Activated naive CD8-positive, alpha-beta T cell treated with anti-CD3 and anti-CD28 coated beads, Interleukin-2, amount 10 ng/mL, durations not matched to agents 7 days and 5 days (primary cell): ENCODE data around the gene F11R. TPM values are rescaled to one million over a fixed set of nuclear protein-coding genes. Genes with fewer than 3 reads are reported as not detected.
A peak's percentile ranks its signal among the peaks of the same experiment; 100 is the strongest.
"Not testable (repeated sequence)": the region's sequence is repeated elsewhere in the genome, so short reads cannot be mapped to it uniquely, and the experiment has no call there.

Source experiments
- ATAC-seq: fragments of 150-1000 bp; cut with Tn5 transposase; one replicate; pipeline ENCODE4 v1.10.0; 2021; ENCODE audit warnings: low read depth, moderate library complexity
- POLR2A ChIA-PET: fragments of 350-600 bp; sonication (Branson Sonifier 250); formaldehyde crosslinking; loops from one replicate; lab custom pipeline; 2021; ENCODE audit warnings: antibody characterized with exemption; lab: Charles Lee
- DNase-seq: peaks from one replicate; pipeline ENCODE4 v3.0.0; 2021
- H3K27ac Mint-ChIP-seq: one replicate; pipeline ENCODE4 v1.8.0; 2022; ENCODE audit warnings: mild to moderate bottlenecking, mixed read lengths
- H3K27me3 Mint-ChIP-seq: one replicate; pipeline ENCODE4 v1.8.0; 2022; ENCODE audit warnings: mild to moderate bottlenecking, moderate library complexity, mixed read lengths
- H3K36me3 Mint-ChIP-seq: one replicate; pipeline ENCODE4 v1.8.0; 2021; ENCODE audit warnings: mild to moderate bottlenecking, mixed read lengths
- H3K4me1 Mint-ChIP-seq: one replicate; pipeline ENCODE4 v1.8.0; 2021; ENCODE audit warnings: mixed read lengths
- H3K4me3 Mint-ChIP-seq: one replicate; pipeline ENCODE4 v1.8.0; 2022; ENCODE audit warnings: mild to moderate bottlenecking, moderate library complexity, mixed read lengths
- H3K9me3 Mint-ChIP-seq: one replicate; pipeline ENCODE4 v1.8.0; 2021; ENCODE audit warnings: mixed read lengths
- total RNA-seq, 2 experiments: library from RNA; stranded (reverse); gene quantifications; one replicate each; pipeline ENCODE4 v1.2.3, GENCODE V29; 2021

The F11R gene
- total RNA-seq, 2 experiments from 2014 or later = 28.5 to 35.9 TPM

- no peaks in the 10 kb centered on the region for H3K9me3 Mint-ChIP-seq
- H3K27ac Mint-ChIP-seq = no peak overlapping the region
Observed at GRCh38 chr1:160999376-160999775, 21.6 kb downstream of the F11R start.

GRCh38 chr1:160997323-160998038, 23.5 kb downstream of the F11R start:
- H3K4me3 Mint-ChIP-seq = no peak overlapping the region
- H3K27me3 Mint-ChIP-seq = peaks cover 3% of the 10 kb centered on the region
- ATAC-seq (peak; percentile 83), DNase-seq (no peak)
- peaks cover 7% of the 10 kb centered on the region for H3K4me1 Mint-ChIP-seq
- H3K36me3 Mint-ChIP-seq = peaks cover 11% of the 10 kb centered on the region
- POLR2A ChIA-PET = interaction anchor here (0.6 to 2.3 kb wide), 7 partner anchors 10 to 101 kb away, joined by 3 to 22 read pairs (median 3); partner anchors contain the start of genes KLHDC9, TSTD1 and USF1
- no peaks in the 10 kb centered on the region for H3K9me3 Mint-ChIP-seq
- peak overlapping the region; percentile 57 for H3K27ac Mint-ChIP-seq

More at GRCh38 chr1:160999376-160999775, 21.6 kb downstream of the F11R start:
- POLR2A ChIA-PET = interaction anchor here (1.2 kb wide), 1 partner anchor 98 kb away, joined by 3 read pairs; no protein-coding TSS in a partner anchor
- H3K27me3 Mint-ChIP-seq = no peaks in the 10 kb centered on the region
- H3K36me3 Mint-ChIP-seq = peaks cover 11% of the 10 kb centered on the region
- H3K4me3 Mint-ChIP-seq = no peak overlapping the region
- ATAC-seq (no peak), DNase-seq (no peak)
- H3K4me1 Mint-ChIP-seq = peaks cover 7% of the 10 kb centered on the region

- H3K9me3 Mint-ChIP-seq = no peaks in the 10 kb centered on the region
- peaks cover 11% of the 10 kb centered on the region for H3K36me3 Mint-ChIP-seq
- no peak overlapping the region for H3K4me3 Mint-ChIP-seq
- DNase-seq = no peak
- POLR2A ChIA-PET = no interaction called here
- no peak overlapping the region for H3K27ac Mint-ChIP-seq
- peaks cover 3% of the 10 kb centered on the region for H3K27me3 Mint-ChIP-seq
- ATAC-seq = no peak
- peaks cover 7% of the 10 kb centered on the region for H3K4me1 Mint-ChIP-seq
Observed at GRCh38 chr1:160996178-160996577, 24.8 kb downstream of the F11R start.

- no peak for ATAC-seq
- no peak overlapping the region for H3K4me3 Mint-ChIP-seq
- peaks cover 12% of the 10 kb centered on the region for H3K4me1 Mint-ChIP-seq
Observed at GRCh38 chr1:160993544-160994193, 27.3 kb downstream of the F11R start.

GRCh38 chr1:160992036-160992435, 28.9 kb downstream of the F11R start:
- H3K27ac Mint-ChIP-seq, H3K4me3 Mint-ChIP-seq, DNase-seq, H3K36me3 Mint-ChIP-seq, H3K9me3 Mint-ChIP-seq, H3K4me1 Mint-ChIP-seq, H3K27me3 Mint-ChIP-seq, ATAC-seq: not testable (repeated sequence)
- POLR2A ChIA-PET = interaction anchor here (0.6 to 0.7 kb wide), 2 partner anchors 82 to 310 kb away, joined by 4 to 7 read pairs; no protein-coding TSS in a partner anchor

More at GRCh38 chr1:160993544-160994193, 27.3 kb downstream of the F11R start:
- DNase-seq = no peak
- Mint-ChIP-seq H3K27me3 (peaks cover 3% of the 10 kb centered on the region), H3K27ac (no peak overlapping the region), H3K9me3 (no peaks in the 10 kb centered on the region), H3K36me3 (peaks cover 1% of the 10 kb centered on the region)
- POLR2A ChIA-PET = interaction anchor here (0.7 kb wide), 1 partner anchor 111 kb away, joined by 3 read pairs; no protein-coding TSS in a partner anchor

GRCh38 chr1:160987359-160988050, 33.4 kb downstream of the F11R start:
- no peak overlapping the region for H3K4me3 Mint-ChIP-seq
- DNase-seq = no peak
- ATAC-seq = no peak
- peaks cover 10% of the 10 kb centered on the region for H3K27me3 Mint-ChIP-seq
- no peaks in the 10 kb centered on the region for H3K36me3 Mint-ChIP-seq
- H3K9me3 Mint-ChIP-seq = no peaks in the 10 kb centered on the region
- H3K4me1 Mint-ChIP-seq = peaks cover 4% of the 10 kb centered on the region
- no peak overlapping the region for H3K27ac Mint-ChIP-seq
- POLR2A ChIA-PET = interaction anchor here (1.3 kb wide), 1 partner anchor 10 kb away, joined by 3 read pairs; no protein-coding TSS in a partner anchor

- H3K36me3 Mint-ChIP-seq = no peaks in the 10 kb centered on the region
- peaks cover 15% of the 10 kb centered on the region for H3K4me1 Mint-ChIP-seq
- POLR2A ChIA-PET = no interaction called here
- H3K27ac Mint-ChIP-seq = no peak overlapping the region
- no peak for DNase-seq
- ATAC-seq = no peak
- H3K4me3 Mint-ChIP-seq = no peak overlapping the region
- peaks cover 26% of the 10 kb centered on the region for H3K27me3 Mint-ChIP-seq
- no peaks in the 10 kb centered on the region for H3K9me3 Mint-ChIP-seq
Observed at GRCh38 chr1:160985723-160986122, 35.2 kb downstream of the F11R start.

- no peak overlapping the region for H3K27ac Mint-ChIP-seq
- H3K4me3 Mint-ChIP-seq = peak overlapping the region; percentile 78
- DNase-seq (peak; percentile 44), ATAC-seq (peak; percentile 80)
- H3K9me3 Mint-ChIP-seq = no peaks in the 10 kb centered on the region
- H3K27me3 Mint-ChIP-seq = peaks cover 37% of the 10 kb centered on the region
- POLR2A ChIA-PET = interaction anchor here (0.8 kb wide), 1 partner anchor 16 kb away, joined by 3 read pairs; no protein-coding TSS in a partner anchor
- no peaks in the 10 kb centered on the region for H3K36me3 Mint-ChIP-seq
- peaks cover 11% of the 10 kb centered on the region for H3K4me1 Mint-ChIP-seq
Observed at GRCh38 chr1:160981584-160982411, 39.2 kb downstream of the F11R start.

GRCh38 chr1:160979286-160979685, 41.7 kb downstream of the F11R start:
- no peak for ATAC-seq
- peaks cover 11% of the 10 kb centered on the region for H3K4me1 Mint-ChIP-seq
- POLR2A ChIA-PET = no interaction called here
- H3K27me3 Mint-ChIP-seq = peaks cover 39% of the 10 kb centered on the region
- no peaks in the 10 kb centered on the region for H3K9me3 Mint-ChIP-seq
- DNase-seq = no peak
- H3K4me3 Mint-ChIP-seq = no peak overlapping the region
- H3K36me3 Mint-ChIP-seq = no peaks in the 10 kb centered on the region
- no peak overlapping the region for H3K27ac Mint-ChIP-seq

- Mint-ChIP-seq H3K27ac (no peak overlapping the region), H3K4me3 (no peak overlapping the region), H3K27me3 (peaks cover 35% of the 10 kb centered on the region), H3K36me3 (no peaks in the 10 kb centered on the region), H3K9me3 (no peaks in the 10 kb centered on the region), H3K4me1 (peaks cover 11% of the 10 kb centered on the region)
- POLR2A ChIA-PET = no interaction called here
- DNase-seq (no peak), ATAC-seq (no peak)
Observed at GRCh38 chr1:160978510-160978927, 42.4 kb downstream of the F11R start.

- no peaks in the 10 kb centered on the region for H3K9me3 Mint-ChIP-seq
- peaks cover 3% of the 10 kb centered on the region for H3K4me1 Mint-ChIP-seq
- DNase-seq (no peak), ATAC-seq (no peak)
- H3K36me3 Mint-ChIP-seq = no peaks in the 10 kb centered on the region
- POLR2A ChIA-PET = no interaction called here
- H3K4me3 Mint-ChIP-seq = no peak overlapping the region
- peaks cover 14% of the 10 kb centered on the region for H3K27me3 Mint-ChIP-seq
- H3K27ac Mint-ChIP-seq = no peak overlapping the region
Observed at GRCh38 chr1:160975026-160975425, 45.9 kb downstream of the F11R start.

- Mint-ChIP-seq H3K36me3 (no peaks in the 10 kb centered on the region), H3K4me3 (no peak overlapping the region), H3K9me3 (no peaks in the 10 kb centered on the region), H3K27ac (no peak overlapping the region), H3K27me3 (peaks cover 5% of the 10 kb centered on the region), H3K4me1 (peaks cover 3% of the 10 kb centered on the region)
- no peak for ATAC-seq
- DNase-seq = no peak
- POLR2A ChIA-PET = no interaction called here
Observed at GRCh38 chr1:160973491-160973890, 47.5 kb downstream of the F11R start.
